HG03066 (cell line): ENCODE results near the gene ANGPTL4.
A peak's percentile ranks its signal among the peaks of the same experiment; 100 is the strongest.
"Not testable (repeated sequence)": the region's sequence is repeated elsewhere in the genome, so short reads cannot be mapped to it uniquely, and the experiment has no call there.

Experiments used
- ATAC-seq: cut with Tn5 transposase; IDR thresholded peaks from one replicate; pipeline ENCODE4 v1.9.1; 2021; ENCODE audit warnings: low read depth; ENCODE audit not compliant: unreplicated experiment

ANGPTL4 gene

DNA sequence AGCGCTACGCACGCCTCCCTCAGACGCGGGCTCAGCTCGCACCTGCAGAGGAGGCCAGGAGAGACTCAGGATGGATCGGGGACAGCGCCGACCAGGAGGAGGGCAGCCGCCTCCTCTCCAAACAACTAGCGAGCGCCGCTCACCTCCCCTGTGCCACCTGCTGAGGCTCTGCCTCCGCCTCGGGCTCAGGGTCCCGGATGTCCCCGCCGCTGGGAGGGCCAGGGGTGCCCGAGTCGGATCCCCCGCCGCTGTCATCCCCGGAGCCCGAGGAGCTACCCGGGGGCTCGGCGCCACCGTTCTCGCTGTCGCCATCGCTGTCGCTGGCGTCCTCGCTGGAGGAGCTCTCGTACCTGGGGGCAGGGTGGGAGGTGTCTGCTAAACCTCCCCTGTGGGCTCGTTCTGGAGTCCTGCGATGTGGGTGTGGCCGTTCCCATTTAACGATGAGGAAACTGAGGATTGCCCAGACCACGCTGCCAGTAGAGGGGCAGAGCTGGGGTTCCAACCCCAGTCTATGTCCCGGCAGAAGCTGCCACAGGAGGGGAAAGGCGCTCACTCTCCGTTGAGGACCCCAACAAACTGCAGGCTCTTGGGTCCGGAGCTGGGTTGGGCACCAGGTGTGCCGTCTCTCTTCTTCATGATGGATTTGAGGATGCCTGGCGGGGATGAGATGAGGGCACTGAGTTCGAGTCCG, 30.0 kb upstream of the ANGPTL4 start:
- ATAC-seq = no peak

DNA sequence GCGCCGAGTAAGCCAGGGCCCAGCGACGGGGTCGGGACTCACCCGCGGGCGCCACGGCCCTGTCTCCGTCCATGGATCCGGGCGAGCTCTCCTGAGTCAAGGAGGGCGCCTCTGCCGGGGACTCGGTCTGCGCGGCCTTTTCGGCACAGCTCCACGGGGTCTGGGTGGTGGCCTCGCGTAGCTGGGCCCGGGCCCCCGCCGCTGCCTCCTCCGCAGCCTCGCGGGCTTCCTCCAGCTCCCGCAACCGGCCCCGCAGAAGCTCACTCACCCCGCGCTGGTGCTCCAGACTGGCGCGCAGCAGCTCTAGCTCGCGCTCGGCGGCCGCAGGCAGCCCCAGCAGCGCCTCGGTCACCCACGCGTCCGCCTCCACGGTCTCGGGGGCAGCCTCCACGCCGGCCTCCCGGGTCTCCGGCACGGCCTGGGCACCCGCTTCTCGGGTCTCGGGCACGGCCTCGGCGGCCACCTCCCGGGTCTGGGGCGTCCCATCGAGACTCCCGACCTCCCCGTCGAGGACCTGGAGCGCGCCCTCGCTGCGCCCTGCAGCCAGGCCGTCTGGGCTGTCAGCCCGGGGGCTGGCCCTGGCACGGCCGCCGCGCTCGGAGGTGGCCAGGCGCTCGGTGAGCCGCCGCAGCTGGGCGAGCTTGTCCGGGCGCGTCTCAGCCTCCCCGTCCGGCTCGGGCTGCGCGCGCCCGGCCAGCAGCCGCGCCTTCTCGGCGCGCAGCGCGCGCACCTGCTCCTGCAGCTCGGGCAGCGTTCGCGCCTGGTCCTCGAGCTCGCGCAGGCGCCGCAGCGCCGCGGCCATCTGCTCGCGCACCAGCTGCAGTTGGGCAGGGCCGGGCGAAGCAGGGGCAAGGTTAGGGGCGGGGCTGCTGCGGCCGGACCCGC, 29.3 kb upstream of the ANGPTL4 start:
- ATAC-seq = no peak

DNA sequence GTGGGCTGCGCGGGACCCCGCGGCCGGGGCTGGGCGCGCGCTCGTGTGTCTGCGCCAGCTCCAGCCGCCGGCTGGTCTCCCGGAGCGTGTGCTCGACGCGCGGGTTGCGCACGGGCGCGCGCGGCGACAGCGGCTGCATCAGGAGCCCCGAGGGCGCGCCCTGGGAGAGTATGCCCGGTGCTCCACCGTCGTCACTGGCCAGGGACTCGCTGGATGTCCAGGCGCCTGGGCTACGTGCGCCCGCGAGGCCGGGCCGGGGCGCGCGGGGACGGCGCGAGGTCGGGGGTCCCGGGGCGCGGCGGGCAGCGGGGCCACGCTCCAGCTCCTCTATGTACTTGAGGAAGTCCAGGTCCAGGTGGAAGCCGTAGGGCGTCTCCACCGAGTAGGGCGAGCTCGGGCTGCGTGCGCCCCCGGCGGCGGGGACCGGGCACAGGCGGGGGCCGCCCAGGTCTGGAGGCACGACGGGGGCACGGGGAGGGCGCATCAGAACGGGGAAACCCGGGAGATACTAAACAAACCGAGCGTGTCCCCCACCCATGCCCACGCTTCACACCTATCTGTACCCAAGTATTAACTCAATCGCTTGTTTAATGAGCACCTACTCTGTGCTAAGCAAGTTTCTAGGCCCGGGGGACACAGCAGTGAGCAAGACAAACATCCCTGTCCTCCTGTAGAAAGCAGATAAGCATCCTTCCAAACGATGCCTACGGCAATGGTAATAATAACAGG, 28.4 kb upstream of the ANGPTL4 start:
- no peak for ATAC-seq

DNA sequence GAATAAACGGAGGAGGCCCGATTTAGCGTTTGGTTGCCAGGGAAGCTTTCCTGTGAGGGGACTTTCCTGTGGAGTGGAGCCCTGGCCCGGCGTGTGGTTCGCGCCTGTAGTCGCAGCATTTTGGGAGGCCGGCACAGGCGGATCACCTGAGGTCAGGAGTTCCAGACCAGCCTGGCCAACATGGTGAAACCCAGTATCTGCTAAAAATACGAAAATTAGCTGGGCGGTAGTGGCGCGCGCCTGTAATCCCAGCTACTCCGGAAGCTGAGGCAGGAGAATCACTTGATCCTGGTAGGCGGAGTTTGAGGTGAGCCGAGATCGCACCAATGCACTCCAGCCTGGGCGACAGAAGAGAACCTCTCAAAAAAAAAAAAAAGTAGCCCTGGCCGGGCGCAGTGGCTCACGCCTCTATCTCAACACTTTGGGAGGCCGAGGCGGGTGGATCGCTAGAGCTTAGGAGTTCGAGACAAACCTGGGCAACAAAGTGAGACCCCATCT, 27.8 kb upstream of the ANGPTL4 start:
- no peak for ATAC-seq

DNA sequence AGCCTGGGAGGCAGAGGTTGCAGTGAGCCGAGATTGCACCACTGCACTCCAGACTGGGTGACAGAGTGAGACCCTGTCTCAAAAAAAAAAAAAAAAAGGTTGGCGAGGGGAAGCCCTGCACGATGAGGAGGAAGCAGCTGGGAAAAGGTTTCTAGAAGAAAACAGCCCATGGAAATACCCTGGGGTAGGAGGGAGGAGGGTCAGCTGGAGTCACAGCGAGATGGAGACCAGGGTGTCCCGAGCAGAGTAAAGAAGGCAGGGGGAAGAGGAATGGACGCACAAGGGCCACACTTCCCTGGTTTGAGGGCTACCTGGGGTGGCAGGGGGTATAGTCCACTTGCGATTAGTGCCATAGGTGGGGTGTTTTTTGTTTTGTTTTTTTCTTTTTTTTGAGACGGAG, 27.3 kb upstream of the ANGPTL4 start:
- no peak for ATAC-seq

DNA sequence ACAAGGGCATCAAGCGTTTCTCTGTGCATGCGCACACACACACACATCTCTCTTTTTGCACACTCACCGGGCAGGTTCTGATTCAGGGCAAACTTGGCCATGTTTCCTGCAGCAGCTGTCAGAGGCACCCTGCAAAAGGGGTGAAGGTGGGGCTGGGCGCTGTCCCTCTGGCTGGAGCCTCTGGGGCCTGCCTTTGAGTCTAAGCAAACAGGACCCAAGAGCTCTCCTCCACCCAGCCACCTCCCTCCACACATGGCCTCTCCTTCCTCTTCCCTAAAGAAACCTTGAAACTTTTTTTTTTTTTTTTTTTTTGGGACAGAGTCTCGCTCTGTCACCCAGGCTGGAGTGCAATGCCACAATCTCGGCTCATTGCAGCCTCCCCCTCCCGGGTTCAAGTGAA, 26.2 kb upstream of the ANGPTL4 start:
- ATAC-seq = no peak

DNA sequence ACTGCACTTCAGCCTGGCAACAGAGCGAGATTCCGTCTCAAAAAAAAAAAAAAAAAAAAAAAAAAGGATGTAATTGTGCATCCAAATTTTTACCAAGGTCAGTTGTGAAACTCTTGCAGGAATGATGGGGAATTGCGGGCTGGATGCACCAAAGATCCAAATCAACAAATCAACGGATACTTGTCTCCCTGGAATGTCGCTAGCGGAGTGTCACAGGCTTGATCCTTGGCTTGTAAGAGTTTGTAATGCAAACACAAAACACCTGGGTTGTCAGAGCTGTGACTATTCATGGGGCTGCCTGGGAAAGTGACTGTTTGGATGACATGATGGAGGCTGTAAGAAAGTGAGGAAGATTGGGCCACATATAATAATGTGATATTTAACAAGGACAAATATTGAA, 25.1 kb upstream of the ANGPTL4 start:
- ATAC-seq = no peak

DNA sequence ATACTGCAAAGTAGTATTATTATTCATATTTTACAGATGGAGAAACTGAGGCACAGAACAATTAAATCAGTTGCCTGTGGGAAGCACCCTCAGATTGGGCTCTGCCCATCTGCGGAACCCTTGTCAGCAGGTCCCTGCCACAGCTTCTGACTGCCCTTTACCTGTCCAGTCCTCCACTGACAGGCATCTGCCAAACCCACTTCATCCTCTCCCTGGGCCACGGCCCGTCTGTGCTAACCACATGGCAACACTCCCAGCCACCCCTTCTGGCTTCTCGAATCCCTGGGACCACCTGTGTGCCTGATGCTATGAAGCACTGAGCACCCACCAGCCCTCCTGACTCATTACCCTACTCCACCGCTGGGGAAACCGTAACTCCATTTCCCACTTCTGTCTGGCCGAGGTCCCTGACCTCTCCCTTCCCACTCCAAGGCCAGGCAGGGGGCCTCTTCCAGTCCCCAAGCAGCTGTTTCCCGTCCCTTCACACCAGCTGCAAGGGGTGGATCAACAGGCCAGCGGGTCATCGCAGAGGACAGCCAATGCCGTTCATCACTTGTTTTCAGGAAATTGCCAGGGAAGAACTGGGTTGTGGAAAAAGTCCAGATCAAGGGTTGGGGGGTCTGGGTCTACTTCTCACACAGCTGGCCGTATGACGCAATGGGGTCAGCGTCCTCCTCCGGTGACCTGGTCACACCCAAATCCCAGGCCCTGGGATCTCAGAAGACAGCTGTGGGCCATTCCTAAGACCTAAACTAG, 23.4 kb upstream of the ANGPTL4 start:
- ATAC-seq = no peak

DNA sequence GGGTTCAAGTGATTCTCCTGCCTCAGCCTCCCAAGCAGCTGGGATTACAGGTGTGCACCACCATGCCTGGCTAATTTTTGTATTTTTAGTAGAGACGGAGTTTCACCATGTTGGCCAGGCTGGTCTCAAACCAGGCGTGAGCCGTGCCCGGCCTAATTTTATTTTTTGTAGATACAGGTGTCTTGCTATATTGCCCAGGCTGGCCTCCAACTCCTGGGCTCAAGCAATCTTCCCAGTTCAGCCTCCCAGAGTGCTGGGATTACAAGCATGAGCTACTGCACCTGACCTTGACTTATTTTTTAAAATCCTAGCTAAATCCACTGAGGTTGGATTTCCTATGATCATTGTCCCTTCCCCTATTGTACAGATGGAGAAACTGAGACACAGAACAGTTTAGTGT, 22.5 kb upstream of the ANGPTL4 start:
- not testable (repeated sequence) for ATAC-seq

DNA sequence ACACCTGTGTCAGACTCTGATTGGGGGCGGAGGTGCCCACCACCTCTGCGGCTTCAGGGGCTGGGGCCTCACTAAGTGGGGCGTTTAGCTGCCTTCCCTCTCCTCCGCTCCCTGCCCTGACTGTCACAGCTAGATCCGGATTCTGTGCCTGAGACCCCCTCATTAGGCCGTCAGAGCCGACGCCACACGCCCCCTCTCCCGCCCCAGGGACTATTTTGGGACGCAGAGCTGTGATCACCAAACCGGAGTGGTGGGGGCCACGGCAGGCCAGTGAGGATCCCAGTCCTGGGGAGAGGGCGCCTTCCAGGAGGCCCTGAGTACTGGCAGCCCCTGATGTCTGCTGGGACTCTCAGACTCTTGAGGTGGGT, 21.7 kb upstream of the ANGPTL4 start:
- no peak for ATAC-seq

DNA sequence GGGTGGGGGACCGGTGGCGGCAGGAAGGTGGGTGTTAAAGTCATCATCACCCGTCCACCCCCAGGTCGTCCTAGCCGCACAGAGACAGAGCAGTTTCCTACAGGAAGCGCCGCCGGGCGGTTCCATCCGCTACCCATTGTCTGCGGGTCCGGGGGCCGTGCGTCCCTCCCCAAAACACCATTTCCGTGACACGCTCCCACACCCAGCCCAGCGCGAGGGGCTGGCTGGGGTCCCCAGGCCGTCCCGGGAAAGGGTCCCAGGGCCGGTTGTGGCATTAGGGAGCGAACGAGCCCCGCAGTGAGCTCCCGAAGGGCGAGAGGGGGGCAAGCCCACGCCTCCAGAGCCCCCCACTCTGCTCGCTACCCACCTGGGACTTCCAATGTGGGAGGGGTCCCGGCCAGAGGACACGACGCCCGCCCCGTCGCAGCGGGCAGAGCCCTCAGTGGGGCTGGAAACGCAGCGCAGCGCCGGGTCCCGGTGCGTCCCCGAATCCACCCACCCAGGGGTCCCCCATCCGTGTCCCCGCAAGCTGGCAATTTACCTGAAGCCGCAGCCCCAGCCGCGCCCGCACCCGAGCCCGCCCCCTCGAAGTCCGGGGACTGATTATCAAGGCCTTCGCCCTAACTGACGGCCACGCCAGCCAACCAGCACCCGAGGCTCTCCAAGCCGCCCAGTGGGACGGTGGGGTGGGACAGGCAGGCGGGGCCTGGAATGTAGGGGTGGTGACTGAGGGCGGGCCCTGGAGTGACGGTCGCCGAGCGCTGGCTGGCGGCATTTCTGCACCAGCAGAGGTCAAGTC, 21.1 kb upstream of the ANGPTL4 start, which contains the start of gene KANK3:
TSS of gene KANK3 (minus strand) at position 579 of the 799 bp plus-strand sequence. CDS start 5,434 bp downstream, outside the sequence.
- ATAC-seq = peak; percentile 89

DNA sequence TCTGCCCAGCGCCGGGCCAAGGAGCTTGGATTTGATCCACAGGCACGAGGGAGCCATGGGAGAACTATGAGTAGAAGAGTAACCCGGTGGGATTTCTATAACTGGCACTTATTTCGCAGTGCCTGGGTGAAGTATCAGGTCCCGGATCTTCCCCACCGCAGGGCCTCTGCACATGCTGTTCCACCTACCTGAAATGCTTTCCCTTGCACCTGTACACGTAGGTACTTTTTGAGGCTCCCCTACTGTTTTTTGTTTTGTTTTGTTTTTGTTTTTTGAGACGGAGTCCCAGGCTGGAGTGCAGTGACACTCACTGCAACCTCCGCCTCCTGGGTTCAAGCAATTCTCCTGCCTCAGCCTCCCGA, 20.5 kb upstream of the ANGPTL4 start:
- ATAC-seq = no peak

DNA sequence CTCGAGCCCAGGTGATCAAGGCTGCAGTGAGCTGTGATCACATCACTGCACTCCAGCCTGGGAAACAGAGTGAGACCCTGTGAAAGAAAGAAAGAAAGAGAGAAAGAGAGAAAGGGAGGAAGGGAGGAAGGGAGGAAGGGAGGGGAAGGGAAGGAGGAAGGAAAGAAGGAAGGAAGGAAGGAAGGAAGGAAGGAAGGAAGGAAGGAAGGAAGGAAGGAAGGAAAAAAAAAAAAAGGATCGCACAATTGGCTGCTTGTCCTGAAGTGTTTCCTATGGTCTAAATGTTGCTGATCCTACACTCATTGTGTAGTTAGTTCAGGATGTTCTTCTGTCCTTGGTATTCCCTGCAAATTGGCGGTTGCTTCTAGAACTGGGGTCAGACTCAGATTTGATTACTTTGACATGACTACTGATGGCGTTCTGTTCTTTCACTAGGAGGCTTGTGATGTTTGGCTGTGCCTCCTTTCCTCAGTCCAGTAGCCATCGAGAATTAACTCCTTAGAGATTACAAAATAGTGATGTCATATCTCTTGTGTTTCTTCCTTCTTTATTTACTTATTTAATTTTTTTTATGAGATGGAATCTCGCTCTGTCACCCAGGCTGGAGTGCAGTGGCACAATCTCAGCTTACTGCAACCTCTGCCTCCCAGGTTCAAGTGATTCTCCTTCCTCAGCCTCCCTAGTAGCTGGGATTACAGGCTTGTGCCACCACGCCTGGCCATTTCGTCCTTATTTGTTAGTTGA, 14.2 kb upstream of the ANGPTL4 start:
- not testable (repeated sequence) for ATAC-seq

DNA sequence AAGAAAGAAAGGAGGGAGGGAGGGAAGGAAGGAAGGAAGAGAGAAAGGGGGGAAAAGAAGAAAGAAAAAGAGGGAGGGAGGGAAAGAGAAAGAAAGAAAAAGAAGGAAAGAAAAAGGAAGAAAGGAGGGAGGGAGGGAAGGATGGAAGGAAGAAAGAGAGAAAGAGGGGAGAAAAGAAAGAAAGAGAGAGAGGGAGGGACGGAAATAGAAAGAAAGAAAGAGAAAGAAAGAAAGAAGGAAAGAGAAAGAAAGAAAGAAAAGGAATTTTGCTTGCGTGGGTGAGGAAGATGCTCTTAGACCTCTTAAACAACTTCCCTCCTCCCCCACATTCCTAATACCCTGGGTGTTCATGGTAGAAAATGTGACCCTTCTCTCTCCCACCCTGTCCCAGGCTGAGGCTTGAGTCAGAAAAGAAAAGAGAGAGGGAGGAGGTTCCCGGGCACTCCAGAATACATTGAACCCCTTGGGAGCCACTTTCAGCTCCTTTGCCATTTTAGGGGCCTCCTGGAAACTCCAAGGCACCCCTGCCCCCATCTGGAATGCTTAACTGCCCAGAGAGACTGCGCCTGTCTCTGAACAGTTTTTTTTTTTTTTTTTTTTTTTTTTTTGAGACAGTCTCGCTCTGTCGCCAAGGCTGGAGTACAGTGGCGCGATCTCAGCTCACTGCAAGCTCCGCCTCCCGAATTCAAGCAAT, 11.7 kb upstream of the ANGPTL4 start:
- ATAC-seq = no peak

DNA sequence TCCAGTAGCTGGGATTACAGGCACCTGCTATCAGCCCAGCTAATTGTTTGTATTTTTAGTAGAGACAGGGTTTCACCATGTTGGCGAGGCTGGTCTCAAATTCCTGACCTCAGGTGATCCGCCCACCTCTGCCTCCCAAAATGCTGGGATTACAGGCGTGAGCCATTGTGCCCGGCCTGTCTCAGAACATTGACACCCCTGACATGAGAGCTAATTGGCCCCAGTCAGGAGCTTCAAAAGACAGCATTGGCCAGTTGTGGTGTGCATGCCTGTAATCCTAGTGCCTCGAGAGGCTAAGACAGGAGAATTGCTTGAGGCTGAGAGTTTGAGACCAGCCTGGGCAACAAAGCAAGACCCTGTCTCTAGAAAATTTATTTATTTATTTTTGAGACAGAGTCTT, 11.1 kb upstream of the ANGPTL4 start:
- not testable (repeated sequence) for ATAC-seq

DNA sequence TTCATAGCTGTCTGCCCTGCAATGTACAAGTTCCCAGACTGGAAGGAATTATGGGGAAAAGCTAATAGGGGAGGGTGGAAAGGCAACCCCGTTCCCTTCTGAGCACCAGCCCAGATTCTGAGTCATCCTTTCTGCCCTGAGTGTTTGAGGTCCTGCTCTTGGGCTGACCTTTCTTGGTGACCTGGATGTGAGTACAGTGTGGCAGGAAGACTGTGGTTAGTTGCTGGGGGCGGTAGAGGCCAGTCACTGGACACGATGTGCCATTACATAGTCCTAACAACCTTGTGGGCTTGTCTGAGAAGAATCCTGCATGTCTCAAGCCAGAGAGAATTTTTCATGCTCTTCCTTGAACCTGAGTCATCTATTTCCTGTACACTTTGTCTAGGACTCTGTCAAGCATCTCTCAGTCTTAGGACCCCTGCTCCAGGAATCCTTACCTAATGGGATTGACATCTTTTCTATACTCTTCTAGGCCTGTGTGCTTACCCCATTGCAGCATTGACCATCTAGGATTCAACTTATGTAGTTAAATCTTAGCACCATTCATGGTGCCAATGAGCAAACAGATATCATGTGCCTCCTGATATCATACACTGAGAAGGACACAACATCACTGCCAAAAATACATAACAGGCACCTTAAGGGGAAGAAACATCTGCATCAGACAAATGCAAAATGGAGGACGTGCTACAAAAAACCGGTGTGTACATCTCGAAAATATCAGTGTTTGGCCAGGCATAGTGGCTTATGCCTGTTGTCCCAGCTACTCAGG, 8.1 kb upstream of the ANGPTL4 start:
- no peak for ATAC-seq

DNA sequence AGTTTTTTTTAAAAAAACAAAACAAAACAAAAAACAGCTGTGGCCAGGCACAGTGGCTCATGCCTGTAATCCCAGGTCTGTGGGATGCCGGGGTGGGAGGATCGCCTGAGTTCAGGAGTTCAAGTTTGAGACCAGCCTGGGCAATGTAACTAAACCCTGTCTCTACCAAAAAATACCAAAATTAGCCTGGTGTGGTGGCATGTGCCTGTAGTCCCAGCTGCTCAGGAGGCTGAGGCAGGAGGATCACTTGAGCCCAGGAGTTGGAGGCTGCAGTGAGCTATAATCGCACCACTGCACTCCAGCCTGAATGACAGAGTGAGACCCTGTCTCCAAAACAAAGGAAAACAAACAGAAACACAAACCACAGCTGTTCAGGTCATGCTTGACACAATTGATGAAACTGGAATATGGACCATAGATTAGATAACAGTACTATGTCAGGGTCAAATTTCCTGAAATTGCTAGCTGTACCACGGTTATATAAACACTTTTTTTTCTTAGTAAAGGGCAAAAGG, 6.9 kb upstream of the ANGPTL4 start:
- no peak for ATAC-seq
